ENCODE data around the gene ZNF485. TPM values are rescaled to one million over a fixed set of nuclear protein-coding genes. Genes with fewer than 3 reads are reported as not detected.
"Not testable (repeated sequence)": the region's sequence is repeated elsewhere in the genome, so short reads cannot be mapped to it uniquely, and the experiment has no call there.

ZNF485 gene
- total and polyA plus RNA-seq, 2 donors (not counting 1 experiment from before 2014, with no cell fraction given): 1.4 to 3.5 TPM

DNA sequence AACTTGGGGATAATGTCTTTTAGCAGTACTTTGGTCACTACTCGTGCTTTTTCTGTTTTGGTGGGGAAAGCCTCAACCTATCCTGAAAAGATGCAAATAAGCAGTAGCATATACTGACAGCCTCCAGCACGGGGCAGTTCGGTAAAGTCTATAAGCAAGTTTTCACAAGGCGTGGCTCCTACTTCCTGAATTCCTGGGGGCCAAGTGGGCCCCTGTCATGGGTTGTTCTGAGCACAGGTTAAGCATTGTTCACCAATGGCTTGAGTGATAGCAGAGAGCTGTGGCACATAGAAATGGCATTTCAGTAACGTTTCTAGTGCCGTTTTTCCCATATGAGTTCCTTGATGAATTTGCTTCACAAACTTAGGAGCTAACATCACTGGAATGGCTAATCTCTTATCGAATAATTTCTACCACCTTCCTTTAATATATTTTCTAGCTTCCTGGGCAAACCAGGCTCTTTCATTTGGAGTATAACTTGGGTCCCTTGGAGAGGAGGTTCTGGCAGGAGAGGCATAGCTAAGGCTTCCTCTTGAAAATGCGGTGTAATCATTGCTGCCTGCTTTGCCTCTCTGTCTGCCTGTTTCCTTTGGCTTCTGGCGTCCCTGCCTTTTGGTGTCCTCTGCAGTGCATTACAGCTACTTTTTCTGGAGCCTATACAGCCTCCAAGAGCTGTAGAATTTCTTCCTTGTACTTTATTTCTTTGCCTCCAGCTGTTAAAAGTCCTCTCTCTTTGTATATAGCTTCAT is 20.1 kb upstream of the ZNF485 start:
- no peaks in the 10 kb centered on the region for H4K20me1 ChIP-seq (ENCODE audit: control insufficient read depth, extremely low read depth, insufficient read depth, low read length)
- H3K36me3 ChIP-seq (ENCODE audit: control insufficient read depth, insufficient read depth, low read length): no peaks in the 10 kb centered on the region
- TF ChIP-seq, protein P1, sequence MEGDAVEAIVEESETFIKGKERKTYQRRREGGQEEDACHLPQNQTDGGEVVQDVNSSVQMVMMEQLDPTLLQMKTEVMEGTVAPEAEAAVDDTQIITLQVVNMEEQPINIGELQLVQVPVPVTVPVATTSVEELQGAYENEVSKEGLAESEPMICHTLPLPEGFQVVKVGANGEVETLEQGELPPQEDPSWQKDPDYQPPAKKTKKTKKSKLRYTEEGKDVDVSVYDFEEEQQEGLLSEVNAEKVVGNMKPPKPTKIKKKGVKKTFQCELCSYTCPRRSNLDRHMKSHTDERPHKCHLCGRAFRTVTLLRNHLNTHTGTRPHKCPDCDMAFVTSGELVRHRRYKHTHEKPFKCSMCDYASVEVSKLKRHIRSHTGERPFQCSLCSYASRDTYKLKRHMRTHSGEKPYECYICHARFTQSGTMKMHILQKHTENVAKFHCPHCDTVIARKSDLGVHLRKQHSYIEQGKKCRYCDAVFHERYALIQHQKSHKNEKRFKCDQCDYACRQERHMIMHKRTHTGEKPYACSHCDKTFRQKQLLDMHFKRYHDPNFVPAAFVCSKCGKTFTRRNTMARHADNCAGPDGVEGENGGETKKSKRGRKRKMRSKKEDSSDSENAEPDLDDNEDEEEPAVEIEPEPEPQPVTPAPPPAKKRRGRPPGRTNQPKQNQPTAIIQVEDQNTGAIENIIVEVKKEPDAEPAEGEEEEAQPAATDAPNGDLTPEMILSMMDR (conservative IDR thresholded peaks at IDR 0.05 in 1 of 2, IDR thresholded peaks at IDR 0.05 in 1 of 2; ENCODE audit: low read depth in 1 of 2, low read length in 2 of 2): no peak
- no peak for TF ChIP-seq EZH2 (IDR thresholded peaks at IDR 0.05; ENCODE audit: low read length, missing control alignments)
- no peak for DNase-seq (ENCODE audit: low read depth in 2 of 2)
- H3K9ac ChIP-seq (ENCODE audit: insufficient read depth, low read length): no peak overlapping the region
- H3K4me3 ChIP-seq (replicated peaks in 1 of 4; ENCODE audit: control extremely low read depth in 1 of 4, insufficient read depth in 1 of 4, low read depth in 3 of 4, low read length in 4 of 4): no peak overlapping the region
- H3K27me3 ChIP-seq (ENCODE audit: control insufficient read depth, insufficient read depth, low read length): no peaks in the 10 kb centered on the region
- H3K4me1 ChIP-seq (ENCODE audit: control insufficient read depth, extremely low read depth, insufficient read depth, low read length): no peaks in the 10 kb centered on the region
- H3K9me3 ChIP-seq (ENCODE audit: control insufficient read depth, insufficient read depth, low read depth, low read length): no peaks in the 10 kb centered on the region
- H3K79me2 ChIP-seq (ENCODE audit: control insufficient read depth, insufficient read depth, low read length): no peaks in the 10 kb centered on the region
- no peak overlapping the region for H3K27ac ChIP-seq (ENCODE audit: insufficient read depth, low read length)
- no peak overlapping the region for H2AFZ ChIP-seq (ENCODE audit: low read length)
- no peak overlapping the region for H3K4me2 ChIP-seq (ENCODE audit: extremely low read depth, insufficient read depth, low read length)

DNA sequence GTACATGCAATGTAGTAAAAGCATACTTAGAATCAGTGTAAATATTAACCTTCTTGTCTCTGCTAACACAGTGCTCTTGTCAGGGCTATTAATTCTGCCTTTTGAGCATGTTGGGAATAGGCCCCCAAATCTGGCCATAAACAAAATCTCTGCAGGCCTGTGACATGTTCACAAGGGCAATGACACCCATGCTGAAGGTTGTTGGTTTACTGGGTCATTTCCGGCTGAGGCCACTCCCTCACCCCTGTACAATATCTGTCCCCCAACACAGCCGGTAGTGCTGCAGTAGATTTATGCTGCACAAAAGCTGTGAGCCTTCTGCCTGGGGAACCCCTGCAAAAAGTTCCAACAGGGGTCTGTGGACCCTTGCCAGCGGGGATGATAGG is 19.5 kb upstream of the ZNF485 start:
- not testable (repeated sequence) for H3K27me3 ChIP-seq (ENCODE audit: control insufficient read depth, insufficient read depth, low read length); DNase-seq (ENCODE audit: low read depth in 2 of 2); H3K9ac ChIP-seq (ENCODE audit: insufficient read depth, low read length); H3K4me3 ChIP-seq (replicated peaks in 1 of 4; ENCODE audit: control extremely low read depth in 1 of 4, insufficient read depth in 1 of 4, low read depth in 3 of 4, low read length in 4 of 4); H2AFZ ChIP-seq (ENCODE audit: low read length); H4K20me1 ChIP-seq (ENCODE audit: control insufficient read depth, extremely low read depth, insufficient read depth, low read length); H3K79me2 ChIP-seq (ENCODE audit: control insufficient read depth, insufficient read depth, low read length); H3K9me3 ChIP-seq (ENCODE audit: control insufficient read depth, insufficient read depth, low read depth, low read length); H3K27ac ChIP-seq (ENCODE audit: insufficient read depth, low read length); H3K36me3 ChIP-seq (ENCODE audit: control insufficient read depth, insufficient read depth, low read length); H3K4me1 ChIP-seq (ENCODE audit: control insufficient read depth, extremely low read depth, insufficient read depth, low read length); H3K4me2 ChIP-seq (ENCODE audit: extremely low read depth, insufficient read depth, low read length)

DNA sequence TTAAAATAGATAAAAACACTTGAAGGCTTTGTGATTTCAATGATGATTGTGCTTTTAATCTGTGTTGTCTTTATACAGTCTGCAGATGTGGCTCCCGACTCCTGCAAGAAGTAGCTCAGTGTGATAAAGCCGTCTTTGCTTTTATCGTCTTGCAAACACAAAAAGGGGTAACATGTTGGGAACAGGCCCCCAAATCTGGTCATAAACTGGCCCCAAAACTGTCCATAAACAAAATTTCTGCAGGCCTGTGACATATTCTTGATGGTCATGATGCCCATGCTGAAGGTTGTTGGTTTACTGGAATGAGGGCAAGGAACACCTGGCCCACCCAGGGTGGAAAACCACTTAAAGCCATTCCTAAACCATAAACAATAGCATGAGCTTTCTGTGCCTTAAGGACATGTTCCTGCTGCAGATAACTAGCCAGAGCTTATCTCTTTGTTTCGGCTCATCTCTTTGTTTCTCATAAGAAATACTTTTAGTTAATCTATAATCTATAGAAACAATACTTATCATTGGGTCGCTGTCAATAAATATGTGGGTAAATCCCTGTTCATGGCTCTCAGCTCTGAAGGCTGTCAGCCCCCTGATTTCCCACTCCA is 14.8 kb upstream of the ZNF485 start:
- no peaks in the 10 kb centered on the region for H3K36me3 ChIP-seq (ENCODE audit: control insufficient read depth, insufficient read depth, low read length)
- no peak overlapping the region for H2AFZ ChIP-seq (ENCODE audit: low read length)
- H3K4me1 ChIP-seq (ENCODE audit: control insufficient read depth, extremely low read depth, insufficient read depth, low read length): peaks cover 2% of the 10 kb centered on the region
- no peaks in the 10 kb centered on the region for H4K20me1 ChIP-seq (ENCODE audit: control insufficient read depth, extremely low read depth, insufficient read depth, low read length)
- no peaks in the 10 kb centered on the region for H3K9me3 ChIP-seq (ENCODE audit: control insufficient read depth, insufficient read depth, low read depth, low read length)
- H3K79me2 ChIP-seq (ENCODE audit: control insufficient read depth, insufficient read depth, low read length): no peaks in the 10 kb centered on the region
- H3K27ac ChIP-seq (ENCODE audit: insufficient read depth, low read length): no peak overlapping the region
- no peak for TF ChIP-seq EZH2 (IDR thresholded peaks at IDR 0.05; ENCODE audit: low read length, missing control alignments)
- TF ChIP-seq, protein P1 (conservative IDR thresholded peaks at IDR 0.05 in 1 of 2, IDR thresholded peaks at IDR 0.05 in 1 of 2; ENCODE audit: low read depth in 1 of 2, low read length in 2 of 2): no peak
- H3K27me3 ChIP-seq (ENCODE audit: control insufficient read depth, insufficient read depth, low read length): peaks cover 6% of the 10 kb centered on the region
- H3K9ac ChIP-seq (ENCODE audit: insufficient read depth, low read length): no peak overlapping the region
- H3K4me2 ChIP-seq (ENCODE audit: extremely low read depth, insufficient read depth, low read length): no peak overlapping the region
- DNase-seq (ENCODE audit: low read depth in 2 of 2): no peak
- no peak overlapping the region for H3K4me3 ChIP-seq (replicated peaks in 1 of 4; ENCODE audit: control extremely low read depth in 1 of 4, insufficient read depth in 1 of 4, low read depth in 3 of 4, low read length in 4 of 4)

Measured in fibroblast of lung (primary cell).